GM12801 (cell line): ENCODE measurements around the gene EPS8L1.

Experiments used
- TF ChIP-seq, protein P1 (sequence below): IDR thresholded peaks from one replicate; pipeline ENCODE4 v1.5.1; 2011; ENCODE audit warnings: control low read depth; ENCODE audit not compliant: insufficient read length; ENCODE audit errors: extremely low read depth

The EPS8L1 gene

DNA sequence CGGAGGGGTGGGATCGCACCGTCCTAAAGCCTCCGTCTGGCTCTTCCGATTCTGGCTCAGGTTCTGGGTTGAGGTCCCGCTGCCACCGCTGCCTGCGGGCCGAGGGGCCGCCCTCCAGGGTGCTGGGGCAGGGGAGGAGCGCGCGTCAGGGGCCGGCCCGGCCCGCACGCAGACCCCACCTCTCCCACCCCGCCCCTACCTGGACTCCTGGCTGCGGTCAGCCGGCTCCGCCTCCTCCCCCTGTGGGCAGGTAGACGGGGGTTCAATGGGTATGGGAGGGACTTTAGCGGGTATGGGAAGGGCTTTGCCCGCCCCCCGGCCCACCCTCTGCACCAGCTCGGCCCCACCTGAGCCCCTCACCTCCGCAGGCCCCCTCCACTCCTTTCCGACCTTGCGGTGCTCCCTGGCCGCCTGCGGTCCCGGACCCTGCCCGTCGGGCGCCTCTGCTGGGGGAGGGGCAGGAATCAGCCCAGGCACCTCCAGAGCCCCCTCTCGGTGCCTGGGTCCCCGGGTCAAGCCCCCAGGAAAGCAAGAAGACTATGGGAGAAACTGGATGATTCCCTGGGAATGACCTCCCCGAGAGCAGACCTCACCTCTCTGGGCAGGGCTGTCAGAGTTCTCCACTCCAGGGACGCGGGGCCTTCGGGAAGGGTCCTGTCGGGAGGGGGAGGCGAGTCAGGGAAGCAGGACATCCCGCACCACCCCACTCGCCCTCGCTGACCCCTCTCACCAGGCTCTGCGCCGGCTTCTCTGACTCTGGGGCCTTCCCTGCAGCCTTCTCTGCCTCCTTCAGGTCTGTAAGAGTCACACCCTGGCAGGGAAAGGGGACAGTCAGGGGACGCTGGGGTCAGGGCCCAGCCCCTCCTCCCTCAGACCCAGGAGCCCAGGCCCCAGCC, 17.0 kb downstream of the EPS8L1 start:
- TF ChIP-seq, protein P1, sequence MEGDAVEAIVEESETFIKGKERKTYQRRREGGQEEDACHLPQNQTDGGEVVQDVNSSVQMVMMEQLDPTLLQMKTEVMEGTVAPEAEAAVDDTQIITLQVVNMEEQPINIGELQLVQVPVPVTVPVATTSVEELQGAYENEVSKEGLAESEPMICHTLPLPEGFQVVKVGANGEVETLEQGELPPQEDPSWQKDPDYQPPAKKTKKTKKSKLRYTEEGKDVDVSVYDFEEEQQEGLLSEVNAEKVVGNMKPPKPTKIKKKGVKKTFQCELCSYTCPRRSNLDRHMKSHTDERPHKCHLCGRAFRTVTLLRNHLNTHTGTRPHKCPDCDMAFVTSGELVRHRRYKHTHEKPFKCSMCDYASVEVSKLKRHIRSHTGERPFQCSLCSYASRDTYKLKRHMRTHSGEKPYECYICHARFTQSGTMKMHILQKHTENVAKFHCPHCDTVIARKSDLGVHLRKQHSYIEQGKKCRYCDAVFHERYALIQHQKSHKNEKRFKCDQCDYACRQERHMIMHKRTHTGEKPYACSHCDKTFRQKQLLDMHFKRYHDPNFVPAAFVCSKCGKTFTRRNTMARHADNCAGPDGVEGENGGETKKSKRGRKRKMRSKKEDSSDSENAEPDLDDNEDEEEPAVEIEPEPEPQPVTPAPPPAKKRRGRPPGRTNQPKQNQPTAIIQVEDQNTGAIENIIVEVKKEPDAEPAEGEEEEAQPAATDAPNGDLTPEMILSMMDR, result no peak

DNA sequence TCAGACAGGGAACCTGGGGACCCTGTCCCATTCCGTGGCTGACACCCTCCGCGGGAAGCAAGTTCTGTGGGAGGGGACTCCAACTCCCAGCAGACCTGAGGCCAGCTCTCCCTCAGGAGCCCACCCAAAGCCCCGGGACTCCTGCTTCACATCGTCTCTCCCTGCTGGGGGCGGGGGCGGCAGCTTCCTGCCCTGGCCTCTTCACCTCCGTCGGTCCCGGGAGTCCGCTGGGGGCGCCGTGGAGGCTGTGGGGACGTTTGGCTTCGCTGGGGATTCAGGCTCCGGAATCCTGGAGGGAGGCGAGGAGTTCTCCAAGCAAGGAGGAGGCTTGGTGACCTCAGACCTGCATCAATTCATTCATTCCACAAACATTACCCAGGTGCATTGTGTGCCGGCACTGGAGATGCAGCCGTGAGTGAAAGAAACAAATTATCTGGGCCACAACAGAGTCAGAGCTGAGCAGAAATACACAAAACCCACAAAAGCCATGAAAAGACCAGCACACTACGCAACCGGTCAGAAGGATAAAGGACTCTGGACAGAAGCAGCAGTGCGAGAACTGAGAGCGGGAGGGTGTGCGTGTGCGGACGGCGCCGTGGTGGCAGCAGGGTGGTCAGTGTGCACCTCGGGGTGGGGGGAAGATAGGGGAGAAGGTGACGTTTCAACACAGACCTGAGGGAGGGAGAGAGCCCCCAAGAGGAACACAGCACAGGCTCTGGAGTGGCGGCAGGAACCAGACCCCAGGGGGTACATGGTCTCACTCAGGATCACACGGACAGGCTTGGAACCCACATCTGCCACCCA, 19.0 kb downstream of the EPS8L1 start:
- TF ChIP-seq, protein P1, result no peak

DNA sequence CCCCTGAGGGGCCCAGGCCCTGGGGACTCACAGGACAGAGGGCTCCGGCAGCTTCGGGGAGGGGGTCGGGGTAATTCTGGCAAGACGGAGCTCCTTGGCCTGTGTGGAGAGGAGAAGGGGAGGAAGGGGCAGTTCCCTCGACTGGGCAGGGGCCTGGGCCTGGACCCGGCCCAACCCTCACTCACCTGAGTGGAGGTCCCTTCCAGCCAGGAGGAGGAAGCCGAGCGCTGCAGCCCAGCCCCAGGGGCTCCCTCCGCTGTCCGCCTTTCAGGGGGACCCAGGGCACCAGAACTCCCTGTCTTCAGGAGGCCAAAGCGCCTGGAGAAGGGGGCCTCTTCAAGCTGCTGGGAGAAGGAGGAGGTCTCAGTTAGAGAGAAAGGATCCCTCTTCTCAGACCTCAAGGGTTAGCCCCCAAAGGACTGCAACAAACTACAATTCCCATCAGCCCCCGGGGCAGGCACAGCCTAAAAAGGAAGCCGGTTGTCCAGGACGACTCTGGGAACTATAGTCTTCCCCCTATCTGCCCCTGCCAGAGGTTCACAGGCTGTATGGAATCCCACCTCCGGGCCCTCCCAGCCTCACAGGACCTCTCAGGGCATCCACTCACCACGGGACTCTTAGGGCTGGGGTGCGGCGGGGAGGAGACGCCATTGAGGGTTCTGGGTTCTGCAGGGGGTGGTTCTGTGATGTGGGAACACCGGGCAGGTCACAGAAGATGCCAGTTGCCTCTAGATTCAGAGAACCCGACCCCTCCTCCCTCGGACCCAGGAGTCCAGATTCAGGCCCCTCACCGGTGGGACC, 19.8 kb downstream of the EPS8L1 start:
- TF ChIP-seq, protein P1, result no peak

DNA sequence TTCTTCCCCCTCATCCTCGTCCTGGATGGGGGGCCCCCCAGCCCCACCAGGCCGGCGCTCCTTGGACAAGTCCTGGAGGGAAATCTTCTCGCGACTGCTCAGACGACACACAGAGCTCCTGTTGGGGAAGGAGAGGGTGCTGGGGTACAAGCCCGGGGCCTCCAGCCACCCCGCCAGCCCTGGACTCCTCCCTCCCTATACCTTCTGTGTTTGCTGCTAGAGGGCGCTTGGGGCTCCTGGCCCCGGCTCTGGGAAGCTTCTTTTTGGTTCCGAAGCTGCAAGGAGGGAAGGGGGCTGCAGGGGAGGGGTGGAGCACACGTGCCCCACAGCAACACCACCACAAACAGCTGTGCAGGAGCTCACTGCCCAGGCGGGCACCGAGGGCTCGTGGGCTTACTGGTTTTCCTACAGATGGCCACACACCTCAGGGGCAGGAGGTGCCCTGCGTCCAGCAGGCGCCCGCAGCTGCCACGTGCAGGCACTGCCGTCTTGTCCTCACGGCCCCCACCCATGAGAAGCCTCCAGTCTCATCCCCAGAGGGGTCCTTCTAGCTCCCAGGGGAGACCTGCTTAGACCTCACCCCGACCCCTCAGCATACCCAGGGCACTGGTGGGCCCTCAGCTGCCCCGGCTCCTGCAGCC, 20.5 kb downstream of the EPS8L1 start:
- TF ChIP-seq, protein P1, result no peak

DNA sequence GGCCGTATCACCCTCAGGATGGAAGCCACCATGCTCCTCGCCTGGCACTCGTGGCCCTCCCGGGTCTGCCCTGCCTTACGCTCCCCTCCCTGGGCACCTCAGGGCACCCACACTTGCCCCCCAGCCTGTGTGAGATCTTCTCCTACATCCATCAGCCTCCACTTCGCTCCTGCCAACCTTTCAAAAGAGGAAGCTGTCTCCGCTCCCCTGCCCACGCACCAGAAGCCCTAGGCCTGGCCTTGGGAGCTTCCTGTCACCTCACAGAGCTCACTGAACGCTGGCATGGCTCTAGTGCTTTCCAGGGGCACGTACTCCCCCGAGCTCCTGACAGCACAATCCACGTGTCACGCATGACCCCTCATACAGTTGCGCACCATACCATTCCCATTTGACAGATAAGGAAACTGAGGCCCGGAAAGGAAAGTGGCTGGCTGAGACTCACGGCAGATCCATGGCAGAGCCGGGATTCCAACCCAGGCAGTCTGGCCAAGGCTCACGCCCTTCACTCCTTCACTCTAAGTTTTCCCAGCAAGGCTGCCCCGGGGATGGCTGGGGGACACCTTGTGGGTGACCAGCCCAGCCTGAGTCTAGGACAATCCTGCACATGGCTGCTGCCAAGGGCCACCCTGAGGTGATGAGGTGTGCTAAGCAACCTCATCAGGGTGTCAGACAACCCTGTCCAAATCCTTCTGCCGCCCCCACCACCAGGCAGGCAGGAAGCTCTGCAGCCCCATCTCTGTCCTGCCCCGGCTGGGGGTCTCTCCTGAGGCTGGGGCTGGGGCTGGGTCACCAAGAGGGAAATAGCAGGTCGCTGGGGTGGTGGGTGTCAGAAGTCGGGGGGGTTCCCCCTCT, 22.4 kb downstream of the EPS8L1 start:
- TF ChIP-seq, protein P1, result no peak

DNA sequence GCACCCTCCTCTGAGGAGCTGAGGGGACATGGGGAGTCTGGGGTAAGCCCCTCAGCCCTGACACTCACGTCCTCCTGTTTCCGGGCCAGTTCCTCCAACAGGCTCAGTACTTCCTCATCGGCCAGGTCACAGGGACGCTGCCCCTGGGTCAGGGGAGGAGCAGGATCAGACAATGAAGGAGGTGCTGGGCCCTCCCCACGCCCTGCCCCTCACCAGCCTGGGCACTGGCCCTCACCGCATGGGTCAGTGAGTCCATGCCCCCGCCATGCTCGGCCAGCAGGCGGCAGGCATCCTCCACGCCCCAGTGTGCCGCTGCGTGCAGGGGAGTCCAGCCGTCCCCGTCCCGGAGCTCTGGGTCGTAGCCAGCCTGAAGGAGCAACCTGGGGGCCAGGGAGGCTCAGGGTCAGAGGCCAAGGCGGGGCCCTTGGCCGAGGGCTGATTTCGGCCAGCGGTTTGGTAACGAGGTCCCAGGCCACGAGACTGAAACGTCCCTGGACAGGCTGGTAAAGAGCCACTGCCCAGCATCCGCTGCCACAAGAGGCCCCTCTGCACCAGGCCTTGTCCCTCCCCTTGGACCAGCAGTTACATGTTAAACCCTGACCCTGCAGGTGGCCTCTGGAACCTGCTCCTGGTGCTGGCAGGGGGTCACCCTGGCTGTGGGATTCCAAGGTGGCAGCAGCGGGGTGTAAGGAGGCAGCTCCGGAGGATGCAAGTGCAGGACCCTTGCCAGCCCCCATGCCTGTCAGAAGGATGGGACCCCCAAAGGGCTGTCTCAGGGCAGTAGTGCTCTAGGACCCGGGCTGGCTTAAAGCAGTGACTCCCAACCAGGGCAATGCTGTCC, 23.3 kb downstream of the EPS8L1 start:
- TF ChIP-seq, protein P1, result no peak
